HG02938 (cell line): ENCODE measurements around the gene CLDN6.

Source experiments
- ATAC-seq: cut with Tn5 transposase; IDR thresholded peaks from one replicate; pipeline ENCODE4 v1.9.1; 2021; ENCODE audit warnings: mild to moderate bottlenecking, moderate library complexity; ENCODE audit not compliant: unreplicated experiment

The CLDN6 gene

DNA sequence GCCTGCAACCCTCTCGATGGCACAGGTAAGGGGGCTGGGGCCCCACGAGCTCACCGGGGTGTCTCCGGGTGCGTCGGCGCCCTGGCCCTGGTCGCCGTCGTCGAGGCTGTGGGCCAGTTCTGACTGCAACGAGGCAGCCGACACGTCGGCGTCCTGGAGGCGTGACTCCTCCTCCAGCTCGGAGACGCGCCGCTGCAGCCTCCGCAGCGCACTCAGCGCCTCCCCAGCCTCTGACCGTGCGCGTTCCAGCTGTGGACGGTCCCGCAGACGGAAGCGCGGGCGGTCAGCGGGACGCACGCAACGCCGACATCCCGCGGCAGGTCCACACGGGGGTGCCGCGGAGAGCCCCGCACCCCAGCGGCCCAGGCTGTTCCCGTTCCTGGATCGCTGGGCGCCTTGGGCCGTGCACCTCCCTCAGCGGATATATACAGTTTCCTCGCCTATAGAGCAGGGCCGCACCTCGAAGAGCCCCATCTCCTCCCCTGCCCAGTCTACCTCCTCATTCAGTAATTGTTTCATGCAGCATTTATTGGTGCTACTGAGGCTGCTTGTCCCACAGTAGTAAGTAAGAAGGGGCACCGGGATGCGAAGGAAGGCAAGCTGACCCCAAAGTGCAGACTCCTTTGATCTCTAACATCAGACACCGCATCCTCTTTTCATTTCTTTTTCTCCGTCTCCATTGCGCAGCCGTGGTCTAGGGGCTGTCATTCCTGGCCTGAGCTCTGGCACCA, 11.7 kb upstream of the CLDN6 start:
- no peak for ATAC-seq

DNA sequence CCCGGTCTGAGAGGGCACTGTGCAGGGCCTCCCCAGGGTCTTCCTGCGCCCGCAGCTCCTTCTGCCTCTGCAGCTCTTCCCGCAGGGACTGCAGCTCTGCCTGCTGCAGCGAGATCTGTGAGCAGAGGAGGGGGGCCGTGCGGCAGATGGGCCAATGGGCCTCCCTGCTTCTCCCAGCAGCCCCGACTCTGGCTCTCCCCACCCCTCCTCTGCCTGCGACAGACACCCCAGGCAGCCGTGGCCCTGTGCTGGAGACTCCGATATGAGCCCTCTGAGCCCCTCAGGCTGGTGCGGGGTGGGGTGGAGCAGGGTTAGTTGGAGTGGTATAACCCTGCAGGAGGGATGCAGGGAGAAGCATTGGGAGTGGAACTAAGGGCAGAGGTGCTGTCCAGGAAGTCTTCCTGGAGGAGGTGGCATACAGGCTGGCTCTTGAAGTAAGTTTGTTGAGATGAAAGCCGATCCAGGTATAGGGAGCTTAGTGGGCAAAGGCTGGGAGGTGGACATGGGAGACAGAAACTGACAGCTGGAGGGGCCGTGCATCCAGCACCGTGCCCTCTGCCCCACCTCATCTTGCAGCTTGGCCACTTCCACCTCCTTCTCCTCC, 10.8 kb upstream of the CLDN6 start:
- ATAC-seq = no peak

DNA sequence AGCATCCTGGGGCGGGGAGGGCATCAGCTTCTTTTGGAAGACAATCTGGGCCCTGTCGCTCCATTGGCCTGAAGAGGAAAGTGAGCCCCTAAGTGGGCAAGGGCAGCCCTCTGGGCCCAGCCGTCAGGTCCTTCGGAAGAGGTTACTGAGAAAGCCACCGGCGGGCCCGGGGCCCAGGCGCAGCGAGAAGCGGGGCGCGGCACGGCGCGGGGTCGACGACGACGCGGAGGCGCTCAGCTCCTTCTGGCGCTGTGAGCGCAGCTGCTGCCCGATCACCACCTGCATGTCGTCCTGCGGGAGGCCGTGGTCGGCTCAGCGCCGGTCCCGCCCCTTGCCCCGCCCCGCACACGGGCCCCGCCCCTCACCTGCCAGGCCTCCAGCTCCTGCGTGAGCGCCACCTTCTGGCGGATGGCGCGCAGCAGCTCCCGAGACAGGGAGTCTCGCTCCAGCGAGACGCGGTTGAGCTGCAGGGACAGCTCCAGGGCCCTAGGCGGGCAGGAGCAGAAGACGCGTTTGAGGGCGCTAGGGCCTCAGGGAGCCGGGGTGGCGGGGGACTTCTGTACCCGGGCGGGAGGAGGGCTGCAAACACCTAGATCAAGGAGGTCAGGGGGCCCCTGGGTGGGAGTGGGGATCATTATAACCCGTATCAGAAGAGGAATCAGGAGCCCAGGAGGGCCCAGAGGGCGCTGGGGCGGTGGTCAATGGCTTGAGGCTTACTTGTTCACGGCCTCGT, 10.2 kb upstream of the CLDN6 start:
- no peak for ATAC-seq

DNA sequence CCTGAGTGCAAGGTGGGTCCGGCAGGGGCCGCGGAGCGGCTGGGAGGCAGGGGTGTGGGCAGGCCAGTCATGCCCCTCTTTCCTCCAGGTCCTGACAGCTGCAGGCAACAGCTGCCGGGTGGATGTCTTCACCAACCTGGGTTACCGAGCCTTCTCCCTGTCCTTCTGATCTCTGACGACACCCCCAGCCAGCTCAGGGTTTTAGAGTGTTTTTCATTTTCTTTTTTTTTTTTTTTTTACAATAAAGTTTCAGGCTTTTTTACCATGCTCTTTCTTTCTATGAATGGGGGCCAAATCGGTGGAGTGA, 9.5 kb upstream of the CLDN6 start:
- no peak for ATAC-seq

DNA sequence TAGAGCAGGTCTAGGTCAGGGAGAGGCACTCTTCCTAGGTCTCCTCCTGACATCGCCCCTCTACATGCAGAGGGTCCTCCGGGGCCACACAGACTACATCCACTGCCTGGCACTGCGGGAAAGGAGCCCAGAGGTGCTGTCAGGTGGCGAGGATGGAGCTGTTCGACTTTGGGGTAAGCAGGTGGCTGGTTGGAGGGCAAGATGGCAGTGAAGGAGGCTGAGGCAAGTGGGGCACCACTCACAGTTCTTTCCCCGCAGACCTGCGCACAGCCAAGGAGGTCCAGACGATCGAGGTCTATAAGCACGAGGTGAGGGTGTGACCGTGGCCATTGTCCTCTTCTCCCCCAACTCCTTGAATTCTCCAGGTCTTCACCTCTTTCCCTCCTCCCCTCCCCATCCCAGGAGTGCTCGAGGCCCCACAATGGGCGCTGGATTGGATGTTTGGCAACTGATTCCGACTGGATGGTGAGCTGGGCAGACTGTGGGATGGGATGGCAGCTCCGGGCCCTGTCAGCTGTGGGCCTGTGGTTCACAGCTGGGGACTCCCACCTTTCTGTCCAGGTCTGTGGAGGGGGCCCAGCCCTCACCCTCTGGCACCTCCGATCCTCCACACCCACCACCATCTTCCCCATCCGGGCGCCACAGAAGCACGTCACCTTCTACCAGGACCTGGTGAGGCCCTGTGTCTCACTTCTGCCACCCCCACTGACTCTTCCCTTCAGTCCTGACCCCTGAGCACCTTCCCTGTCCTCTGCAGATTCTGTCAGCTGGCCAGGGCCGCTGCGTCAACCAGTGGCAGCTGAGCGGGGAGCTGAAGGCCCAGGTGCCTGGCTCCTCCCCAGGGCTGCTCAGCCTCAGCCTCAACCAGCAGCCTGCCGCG, 8.9 kb upstream of the CLDN6 start:
- ATAC-seq = no peak

DNA sequence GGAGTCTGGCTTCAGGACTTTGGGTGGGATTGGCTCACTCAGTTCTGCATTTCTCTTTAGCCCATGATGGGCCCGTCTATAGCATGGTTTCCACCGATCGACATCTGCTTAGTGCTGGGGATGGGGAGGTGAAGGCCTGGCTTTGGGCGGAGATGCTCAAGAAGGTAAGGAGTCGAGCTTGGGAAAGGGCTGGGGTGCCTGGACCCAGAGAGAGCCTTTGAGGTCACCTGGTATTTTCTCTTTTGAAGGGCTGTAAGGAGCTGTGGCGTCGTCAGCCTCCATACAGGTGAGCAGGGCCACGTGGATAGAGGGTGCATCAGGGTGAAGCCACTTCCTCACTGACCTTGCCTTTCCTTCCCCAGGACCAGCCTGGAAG, 8.0 kb upstream of the CLDN6 start:
- no peak for ATAC-seq

DNA sequence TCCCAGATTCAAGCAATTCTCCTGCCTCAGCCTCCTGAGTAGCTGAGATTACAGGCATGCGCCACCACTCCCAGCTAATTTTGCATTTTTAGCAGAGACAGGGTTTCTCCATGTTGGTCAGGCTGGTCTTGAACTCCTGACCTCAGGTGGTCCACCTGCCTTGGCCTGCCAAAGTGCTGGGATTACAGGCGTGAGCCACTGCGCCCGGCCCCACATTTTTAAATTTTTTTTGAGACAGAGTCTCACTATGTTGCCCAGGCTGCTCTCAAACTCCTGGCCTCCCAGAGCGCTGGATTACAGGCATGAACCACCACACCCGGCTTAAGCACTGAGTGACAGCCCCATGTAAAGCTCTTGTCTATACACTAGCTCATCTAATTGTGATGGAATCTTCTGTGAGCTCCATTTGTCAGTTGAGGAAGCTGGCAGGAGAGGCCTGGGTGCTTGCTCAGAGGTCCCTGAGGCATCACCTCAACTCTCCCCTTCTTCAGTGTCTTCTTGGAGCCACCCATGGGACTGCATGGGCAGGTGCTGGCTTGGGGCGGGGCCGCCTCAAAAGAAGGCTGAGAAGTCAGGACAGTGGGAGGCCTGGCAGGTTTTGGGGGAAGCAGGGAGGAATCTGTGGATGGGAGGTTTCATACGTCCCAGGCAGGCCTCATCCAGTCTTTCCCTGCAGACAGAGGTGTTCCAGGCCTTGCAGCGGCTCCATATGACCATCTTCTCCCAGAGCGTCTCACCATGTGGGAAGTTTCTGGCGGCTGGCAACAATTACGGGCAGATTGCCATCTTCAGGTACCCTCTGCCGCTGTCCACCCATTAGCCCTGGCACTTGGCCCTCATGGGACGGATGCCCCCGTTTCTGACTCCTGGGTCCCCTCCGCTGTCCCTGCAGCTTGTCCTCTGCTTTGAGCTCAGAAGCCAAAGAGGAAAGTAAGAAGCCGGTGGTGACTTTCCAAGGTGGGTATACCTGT, 7.3 kb upstream of the CLDN6 start:
- no peak for ATAC-seq

DNA sequence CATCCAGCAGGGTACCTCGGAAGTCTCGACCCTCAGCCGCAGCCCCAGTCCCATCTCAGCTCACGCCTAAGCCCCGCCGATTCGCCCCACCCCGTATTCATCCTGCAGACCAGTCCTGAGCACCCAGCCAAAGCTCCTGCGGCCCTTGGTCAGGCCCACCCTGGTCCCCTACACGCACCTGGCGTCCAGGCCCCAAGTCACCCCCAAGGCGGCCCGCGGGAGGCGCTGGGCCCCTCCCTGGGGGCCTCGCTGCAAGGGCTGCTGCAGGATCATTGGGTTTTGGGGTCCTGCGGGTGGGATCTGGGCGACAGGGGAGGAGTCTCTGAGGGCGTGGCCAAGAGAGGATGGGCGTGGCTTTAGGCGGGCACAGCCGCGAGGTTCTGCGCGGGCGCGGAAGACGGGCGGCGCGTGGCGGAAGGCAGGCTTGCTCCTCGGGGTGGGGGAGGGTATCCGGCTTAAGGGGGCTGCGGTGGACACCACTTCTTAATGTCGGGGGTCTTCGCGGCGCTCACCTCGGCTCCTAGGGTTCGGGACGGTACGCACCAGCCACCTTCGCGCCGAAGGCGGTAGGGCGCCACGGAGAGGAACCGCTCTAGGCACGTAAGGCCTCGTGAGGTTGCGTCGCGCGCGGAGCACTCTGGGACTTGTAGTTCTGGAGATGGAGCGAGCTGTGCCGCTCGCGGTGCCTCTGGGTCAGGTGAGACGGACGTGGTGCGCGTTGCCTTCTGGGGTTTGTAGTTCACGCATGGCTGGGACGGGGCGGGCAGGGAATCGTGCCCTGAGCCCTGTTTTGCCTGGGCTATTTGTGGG, 5.9 kb upstream of the CLDN6 start, which contains the start of the genes HCFC1R1 and THOC6:
TSS of gene HCFC1R1 (minus strand) at position 274 of the 810 bp plus-strand sequence. CDS start at position 273, 1 bp downstream.
TSS of gene THOC6 (plus strand) at position 367 of the 810 bp plus-strand sequence. CDS start at position 659, 292 bp downstream.
- peak; percentile 56 for ATAC-seq

DNA sequence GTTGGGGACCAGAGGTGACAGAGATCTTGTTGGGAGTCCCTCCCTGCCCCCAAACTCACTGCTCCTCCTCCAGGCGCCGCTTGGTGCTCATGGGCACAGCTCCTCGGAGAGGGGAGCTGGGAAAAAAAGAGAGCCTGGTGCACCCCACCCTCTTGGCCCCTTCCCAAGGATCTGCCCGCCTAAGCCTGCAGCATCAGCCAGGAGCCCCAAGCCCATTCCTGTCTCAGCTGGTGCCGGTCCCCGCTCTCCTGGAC, 5.4 kb upstream of the CLDN6 start:
- ATAC-seq = no peak

DNA sequence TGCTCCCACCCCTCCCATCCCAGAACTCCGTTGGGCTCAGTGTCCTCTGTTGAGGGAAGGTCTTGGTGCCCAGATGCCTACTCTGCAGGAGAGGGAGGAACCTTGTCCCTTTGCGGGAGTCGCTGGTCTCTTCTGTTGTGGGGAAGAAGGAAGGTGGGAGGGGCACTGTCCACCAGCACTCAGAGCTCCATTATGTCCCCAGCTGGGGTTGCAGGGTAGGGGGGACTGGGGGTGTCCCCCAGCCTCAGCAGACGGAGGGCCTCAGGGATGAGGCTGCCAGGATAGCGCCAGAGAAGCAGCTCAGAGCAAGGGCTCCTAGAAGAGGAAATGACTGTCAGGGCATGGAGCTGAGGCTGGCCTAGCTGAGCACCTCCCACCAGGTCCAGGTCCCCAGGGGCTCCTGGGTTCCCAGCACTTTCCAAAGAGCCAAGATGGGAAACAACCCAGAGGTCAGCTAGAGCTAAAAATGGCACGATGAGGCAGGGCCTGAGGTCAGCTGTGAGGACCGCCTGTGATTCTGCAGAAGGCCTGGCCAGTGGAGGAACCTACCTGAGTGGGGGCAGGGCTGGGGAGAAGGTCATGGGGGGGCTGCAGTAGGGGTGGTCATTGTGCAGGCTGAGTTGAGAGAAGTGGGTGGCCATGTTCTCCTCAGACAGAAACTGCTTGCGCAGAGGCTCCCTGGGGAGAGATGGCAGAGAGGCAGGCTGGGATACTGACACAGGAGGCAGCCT, 4.9 kb upstream of the CLDN6 start:
- no peak for ATAC-seq

DNA sequence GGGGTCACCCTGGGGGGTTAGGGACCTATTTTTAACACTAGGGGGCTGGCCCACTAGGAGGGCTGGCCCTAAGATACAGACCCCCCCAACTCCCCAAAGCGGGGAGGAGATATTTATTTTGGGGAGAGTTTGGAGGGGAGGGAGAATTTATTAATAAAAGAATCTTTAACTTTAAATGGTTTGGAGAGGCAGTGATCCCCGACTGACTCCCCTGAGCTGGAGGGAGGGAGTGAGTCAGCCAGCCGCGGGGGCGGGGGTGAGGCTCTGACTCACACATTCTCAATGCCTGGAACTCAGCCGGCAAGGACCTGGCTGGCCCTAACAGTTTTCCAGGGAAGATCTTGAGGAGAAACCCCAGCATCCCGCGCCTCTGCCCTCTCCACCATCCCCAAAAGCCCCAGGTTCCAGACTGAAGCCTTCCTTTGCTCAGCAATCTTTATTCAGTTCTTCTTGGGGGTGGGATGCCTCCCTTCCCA, 4.3 kb upstream of the CLDN6 start:
- no peak for ATAC-seq

DNA sequence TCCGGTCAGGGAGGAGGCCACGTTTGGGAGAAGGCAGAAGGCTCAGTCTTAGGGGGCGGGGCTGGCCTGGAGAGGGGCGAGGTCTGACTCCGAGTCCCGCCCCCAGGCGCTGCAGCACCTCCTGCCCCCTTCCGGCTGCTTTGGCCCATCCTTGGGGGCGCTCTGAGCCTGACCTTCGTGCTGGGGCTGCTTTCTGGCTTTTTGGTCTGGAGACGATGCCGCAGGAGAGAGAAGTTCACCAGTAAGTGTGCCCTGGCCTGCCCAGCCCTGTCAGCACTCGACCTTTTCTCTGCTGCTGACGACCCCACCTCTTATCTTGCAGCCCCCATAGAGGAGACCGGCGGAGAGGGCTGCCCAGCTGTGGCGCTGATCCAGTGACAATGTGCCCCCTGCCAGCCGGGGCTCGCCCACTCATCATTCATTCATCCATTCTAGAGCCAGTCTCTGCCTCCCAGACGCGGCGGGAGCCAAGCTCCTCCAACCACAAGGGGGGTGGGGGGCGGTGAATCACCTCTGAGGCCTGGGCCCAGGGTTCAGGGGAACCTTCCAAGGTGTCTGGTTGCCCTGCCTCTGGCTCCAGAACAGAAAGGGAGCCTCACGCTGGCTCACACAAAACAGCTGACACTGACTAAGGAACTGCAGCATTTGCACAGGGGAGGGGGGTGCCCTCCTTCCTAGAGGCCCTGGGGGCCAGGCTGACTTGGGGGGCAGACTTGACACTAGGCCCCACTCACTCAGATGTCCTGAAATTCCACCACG, 3.6 kb upstream of the CLDN6 start:
- no peak for ATAC-seq

DNA sequence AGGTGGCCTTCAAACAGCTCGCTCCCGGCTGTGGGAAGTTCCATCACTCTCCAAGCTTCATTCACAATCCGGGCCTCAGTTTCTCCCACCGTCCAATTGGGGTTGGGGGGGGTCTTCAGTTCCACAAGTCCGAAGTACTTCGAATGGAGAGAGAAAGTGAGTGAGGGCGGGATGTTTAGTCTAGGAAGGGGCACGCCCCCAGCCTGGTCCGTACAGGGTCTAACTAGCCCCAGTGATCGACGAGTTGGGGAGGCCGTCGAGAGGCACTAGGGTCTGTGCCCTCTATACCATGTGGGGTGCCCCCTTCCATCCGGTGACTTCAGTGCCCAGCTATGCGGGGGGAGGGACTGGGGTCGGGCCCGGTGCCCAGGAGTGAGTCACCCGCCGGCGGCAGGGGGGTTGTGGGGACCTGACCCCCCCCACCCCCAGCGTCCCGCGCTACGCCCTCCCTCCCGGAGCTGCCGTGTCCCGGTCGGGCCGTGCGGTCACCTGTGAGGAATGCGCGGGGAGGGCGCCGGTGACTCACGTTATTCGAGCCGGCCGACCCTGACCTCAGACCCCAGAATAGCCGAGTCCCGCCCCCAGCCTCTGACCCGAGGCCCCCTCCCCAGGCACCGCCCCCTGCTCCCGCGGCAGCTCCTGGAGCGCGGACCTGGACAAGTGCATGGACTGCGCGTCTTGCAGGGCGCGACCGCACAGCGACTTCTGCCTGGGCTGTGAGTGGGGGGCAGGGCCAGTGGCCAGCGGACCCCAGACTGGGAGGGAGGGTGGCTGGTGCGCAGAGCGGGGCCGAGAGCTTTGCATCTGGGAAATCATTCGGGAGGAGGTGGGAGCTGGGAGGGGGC, 2.8 kb upstream of the CLDN6 start:
- no peak for ATAC-seq

DNA sequence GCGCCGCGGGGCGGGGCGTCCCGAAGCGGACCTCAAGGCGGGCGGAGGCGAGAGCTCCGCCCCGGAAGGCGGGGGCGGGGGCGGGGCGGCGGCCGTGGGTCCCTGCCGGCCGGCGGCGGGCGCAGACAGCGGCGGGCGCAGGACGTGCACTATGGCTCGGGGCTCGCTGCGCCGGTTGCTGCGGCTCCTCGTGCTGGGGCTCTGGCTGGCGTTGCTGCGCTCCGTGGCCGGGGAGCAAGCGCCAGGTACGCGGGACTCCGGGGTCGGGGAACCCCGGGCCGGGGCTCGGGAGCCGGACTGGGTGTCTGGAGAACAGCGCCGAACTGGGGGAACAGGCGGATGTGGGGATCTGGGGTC, 2.2 kb upstream of the CLDN6 start, which contains the start of gene TNFRSF12A:
TSS of gene TNFRSF12A (plus strand) at position 122 of the 357 bp plus-strand sequence. CDS start at position 152, 30 bp downstream.
- no peak for ATAC-seq

DNA sequence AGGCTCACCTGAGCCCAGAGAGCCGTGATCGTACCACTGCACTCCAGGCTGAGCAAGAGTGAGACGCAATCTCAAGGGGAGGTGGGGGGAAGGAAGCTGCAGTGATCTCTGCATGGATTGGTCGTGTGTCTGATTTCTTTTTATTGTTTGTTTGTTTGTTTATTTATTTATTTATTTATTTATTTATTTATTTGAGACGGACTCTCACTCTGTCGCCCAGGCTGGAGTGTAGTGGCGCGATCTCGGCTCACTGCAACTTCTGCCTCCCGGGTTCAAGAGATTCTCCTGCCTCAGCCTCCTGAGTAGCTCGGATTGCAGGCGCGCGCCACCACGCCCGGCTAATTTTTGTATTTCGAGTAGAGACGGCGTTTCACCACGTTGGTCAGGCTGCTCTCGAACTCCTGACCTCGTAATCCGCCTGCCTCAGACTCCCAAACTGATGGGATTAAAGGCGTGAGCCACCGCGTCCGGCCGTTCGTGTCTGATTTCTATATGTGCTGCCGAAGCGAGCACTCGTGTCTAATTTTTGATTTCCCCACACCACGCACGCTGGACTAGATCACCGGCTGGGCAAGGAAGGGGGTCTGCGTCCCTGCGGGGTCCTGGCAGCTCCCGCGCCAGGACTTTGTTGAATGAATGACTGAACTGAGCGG, 1.7 kb upstream of the CLDN6 start:
- ATAC-seq = no peak

DNA sequence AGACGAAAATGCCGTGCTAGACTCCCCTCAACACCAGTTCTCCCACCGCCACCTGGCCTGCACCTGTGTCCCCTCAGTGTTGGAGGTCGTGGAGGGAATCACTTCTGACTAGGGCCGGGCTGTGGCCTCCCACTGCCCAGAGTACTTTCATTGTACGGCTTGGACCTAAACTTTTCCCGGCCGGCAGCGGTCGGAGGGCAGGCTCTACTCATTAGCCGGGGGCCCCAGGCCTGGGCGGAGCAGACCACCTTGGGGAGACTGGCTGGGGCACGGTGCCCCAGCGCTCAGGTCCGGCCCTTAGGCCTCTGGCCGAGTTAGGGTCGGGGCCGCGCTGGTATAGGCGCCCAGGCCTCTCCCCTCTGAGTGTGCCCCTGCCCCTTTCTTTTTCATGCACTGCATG, 639 bp downstream of the CLDN6 start:
- no peak for ATAC-seq
